NB4 (cell line): ENCODE measurements around the gene REPIN1.

Experiments used
- CTCF ChIP-seq: IDR thresholded peaks from one replicate; pipeline ENCODE4 v1.5.1; 2012; ENCODE audit warnings: low read depth, low read length
- POLR2A ChIP-seq: IDR thresholded peaks from 2 replicates; pipeline ENCODE4 v1.6.1; 2011; ENCODE audit warnings: mild to moderate bottlenecking; ENCODE audit not compliant: insufficient read length; ENCODE audit errors: extremely low read depth

GRCh38 chr7:150322833-150323681 lies 45.6 kb upstream of the REPIN1 start, which contains the start of the genes ACTR3C and LRRC61:
- no peak for TF ChIP-seq CTCF
- no peak for TF ChIP-seq POLR2A
